ENCODE measurements around the gene SPATA31E1.
A peak's percentile ranks its signal among the peaks of the same experiment; 100 is the strongest.
"Not testable (repeated sequence)": the region's sequence is repeated elsewhere in the genome, so short reads cannot be mapped to it uniquely, and the experiment has no call there.

Gene SPATA31E1

DNA sequence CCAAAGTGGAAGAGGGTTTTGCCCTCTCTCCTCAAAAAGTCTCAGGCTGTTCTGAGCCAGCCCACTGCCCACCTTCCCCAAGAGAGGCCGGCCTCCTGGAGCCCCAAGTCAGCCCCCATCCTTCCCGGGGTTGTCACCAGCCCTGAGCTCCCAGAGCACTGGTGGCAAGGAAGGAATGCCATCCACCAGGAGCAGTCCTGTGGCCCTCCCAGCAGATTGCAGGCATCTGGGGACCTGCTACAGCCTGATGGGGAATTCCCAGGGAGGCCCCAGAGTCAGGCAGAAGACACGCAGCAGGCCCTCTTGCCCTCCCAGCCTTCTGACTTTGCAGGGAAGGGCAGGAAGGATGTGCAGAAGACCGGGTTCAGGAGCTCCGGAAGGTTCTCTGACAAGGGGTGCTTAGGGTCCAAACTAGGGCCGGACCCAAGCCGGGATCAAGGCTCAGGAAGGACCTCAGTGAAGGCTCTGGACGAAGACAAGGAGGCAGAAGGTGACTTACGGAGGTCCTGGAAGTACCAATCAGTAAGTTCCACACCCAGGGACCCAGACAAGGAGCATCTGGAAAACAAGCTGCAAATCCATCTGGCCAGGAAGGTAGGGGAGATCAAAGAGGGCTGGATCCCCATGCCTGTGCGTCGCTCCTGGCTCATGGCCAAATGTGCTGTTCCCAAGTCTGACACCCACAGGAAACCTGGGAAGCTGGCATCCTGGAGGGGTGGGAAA lies 3.7 kb downstream of the SPATA31E1 start:
- DNase-seq: no peak

DNA sequence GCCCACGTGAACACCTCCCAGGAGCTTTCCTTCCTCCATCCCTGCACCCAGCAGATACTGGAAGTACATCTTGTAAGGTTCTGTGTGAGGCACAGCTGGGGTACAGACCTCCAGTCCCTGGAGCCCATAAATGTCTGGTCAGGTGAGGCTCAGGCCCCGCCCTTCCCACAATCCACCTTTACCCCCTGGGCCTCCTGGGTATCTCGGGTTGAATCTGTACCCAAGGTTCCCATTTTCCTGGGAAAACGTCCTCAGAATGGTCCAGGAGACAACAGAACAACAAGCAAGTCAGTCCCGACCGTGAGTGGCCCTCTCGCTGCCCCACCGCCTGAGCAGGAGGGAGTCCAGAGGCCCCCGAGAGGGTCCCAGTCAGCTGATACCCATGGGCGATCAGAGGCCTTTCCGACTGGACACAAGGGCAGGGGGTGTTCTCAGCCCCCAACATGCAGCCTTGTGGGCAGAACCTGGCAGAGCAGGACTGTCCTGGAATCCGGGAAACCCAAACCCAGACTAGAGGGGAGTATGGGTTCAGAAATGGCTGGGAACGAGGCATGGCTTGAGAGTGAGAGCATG lies 4.3 kb downstream of the SPATA31E1 start:
- no peak for DNase-seq

GRCh38 chr9:87887661-87888480 lies 5.2 kb downstream of the SPATA31E1 start:
- no peak for DNase-seq

DNA sequence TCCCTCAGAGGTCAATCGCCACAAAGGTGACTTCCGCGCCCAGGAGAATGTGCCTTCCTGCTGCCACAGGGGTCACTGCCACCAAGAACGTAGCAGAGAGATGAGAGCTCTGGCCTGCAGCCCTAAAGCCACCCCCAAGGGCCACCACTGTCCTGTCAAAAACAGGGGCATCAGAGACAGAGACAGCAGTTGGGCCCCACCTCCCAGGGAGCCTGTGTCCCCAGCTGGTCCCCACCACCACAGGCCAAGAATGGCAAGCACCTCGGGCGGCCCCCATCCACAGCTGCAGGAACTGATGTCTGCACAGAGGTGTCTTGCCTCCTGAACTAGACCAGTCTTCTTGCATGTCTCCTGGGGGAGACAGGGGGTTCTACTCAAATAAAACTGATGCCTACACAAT lies 5.8 kb downstream of the SPATA31E1 start:
- no peak for DNase-seq

DNA sequence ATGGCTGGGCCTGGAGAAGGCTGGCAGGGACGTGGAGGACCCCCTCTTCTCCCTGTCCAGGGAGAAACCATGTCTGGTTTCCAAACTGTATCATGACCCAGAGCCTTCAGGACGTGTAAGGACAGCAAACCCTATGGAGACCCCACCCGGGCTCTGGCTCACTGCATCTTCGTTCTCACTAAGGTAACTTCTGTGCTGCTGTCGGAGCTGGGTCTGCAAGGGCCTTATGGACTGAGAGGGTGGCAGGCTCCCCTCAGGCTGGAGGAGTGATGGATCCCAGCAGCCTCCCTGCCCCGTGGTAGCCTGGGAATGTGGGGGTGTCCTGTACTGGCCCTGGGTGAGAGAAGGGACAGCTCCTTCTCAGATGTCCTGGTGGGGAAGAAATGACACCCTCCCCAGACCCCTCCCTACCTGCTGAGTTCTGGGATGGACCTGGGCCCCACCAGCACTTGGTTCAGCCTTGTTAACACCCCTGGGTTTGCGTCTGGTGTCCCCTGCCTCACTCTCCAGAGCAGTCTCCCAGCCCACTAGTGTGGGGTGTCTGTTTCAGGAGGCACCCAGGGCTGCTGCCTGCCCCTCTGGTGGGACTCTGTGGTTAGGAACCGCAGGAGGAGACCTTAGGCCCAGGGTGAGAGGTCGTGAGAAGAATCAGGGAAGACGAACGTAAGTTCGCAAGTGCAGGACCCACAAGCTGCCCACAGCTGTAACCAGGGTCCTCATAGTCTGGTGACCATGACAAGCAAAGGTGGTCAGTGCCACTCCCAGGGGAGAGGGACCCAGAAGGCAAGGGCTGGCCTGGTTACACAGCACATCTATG lies 6.6 kb downstream of the SPATA31E1 start:
- no peak for DNase-seq

GRCh38 chr9:87889882-87890252 lies 7.2 kb downstream of the SPATA31E1 start:
- no peak for DNase-seq

GRCh38 chr9:87890837-87891236 lies 8.2 kb downstream of the SPATA31E1 start:
- no peak for DNase-seq

- no peak for DNase-seq
Measured at GRCh38 chr9:87891754-87892153, 9.1 kb downstream of the SPATA31E1 start.

GRCh38 chr9:87892956-87893355 lies 10.3 kb downstream of the SPATA31E1 start:
- DNase-seq: no peak

- no peak for DNase-seq
Measured at GRCh38 chr9:87894998-87895625, 12.4 kb downstream of the SPATA31E1 start.

DNA sequence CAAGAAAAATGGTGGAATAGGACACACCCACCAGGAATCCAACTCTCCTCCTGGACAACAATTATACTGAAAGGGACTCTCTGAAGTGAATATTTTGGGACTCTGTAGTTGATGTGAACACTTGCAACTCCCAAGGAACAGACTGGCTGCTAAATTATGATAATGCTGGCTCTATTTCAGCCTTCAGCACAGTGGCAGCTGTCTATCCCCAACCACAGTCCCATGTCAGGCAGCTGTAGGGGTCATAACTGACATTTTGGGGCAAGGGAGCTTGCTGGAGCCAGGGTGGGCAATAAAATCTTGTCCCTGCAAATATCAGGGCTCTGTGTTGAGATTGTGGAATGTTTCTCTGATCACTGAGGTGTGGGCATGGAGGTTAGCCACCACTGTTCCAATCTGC lies 14.2 kb downstream of the SPATA31E1 start:
- DNase-seq: no peak

DNA sequence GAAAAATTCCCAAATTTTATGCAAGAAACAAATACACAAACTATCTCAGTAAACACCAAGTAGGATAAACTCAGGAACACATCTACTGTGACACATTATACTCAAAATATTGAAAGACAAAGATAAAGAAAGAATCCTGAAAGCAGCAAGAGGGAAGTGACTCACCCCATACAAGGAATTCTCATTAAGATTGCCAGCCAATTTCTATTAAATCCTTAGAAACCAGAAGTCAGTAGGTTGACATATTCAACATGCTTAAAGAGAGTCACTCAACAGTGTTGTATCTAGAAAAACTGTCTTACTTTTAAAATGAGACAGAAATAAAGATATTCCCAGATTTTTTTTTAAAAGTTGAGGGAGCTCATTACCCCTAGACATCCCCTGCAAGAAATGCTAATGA lies 15.5 kb downstream of the SPATA31E1 start:
- DNase-seq: no peak

DNA sequence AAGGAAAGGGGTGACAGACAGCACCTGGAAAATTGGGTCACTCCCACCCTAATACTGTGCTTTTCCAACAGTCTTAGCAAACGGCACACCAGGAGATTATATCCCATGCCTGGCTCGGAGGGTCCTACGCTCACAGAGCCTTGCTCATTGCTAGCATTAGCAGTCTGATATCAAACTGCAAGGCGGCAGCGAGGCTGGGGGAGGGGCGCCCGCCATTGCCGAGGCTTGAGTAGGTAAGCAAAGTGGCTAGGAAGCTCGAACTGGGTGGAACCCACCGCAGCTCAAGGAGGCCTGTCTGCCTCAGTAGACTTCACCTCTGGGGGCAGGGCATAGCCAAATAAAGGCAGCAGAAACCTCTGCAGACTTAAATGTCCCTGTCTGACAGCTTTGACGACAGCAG lies 19.7 kb downstream of the SPATA31E1 start:
- not testable (repeated sequence) for DNase-seq

GRCh38 chr9:87909310-87910041 lies 26.8 kb downstream of the SPATA31E1 start:
- DNase-seq: no peak

- DNase-seq: no peak
Measured at GRCh38 chr9:87910821-87911220, 28.1 kb downstream of the SPATA31E1 start.

DNA sequence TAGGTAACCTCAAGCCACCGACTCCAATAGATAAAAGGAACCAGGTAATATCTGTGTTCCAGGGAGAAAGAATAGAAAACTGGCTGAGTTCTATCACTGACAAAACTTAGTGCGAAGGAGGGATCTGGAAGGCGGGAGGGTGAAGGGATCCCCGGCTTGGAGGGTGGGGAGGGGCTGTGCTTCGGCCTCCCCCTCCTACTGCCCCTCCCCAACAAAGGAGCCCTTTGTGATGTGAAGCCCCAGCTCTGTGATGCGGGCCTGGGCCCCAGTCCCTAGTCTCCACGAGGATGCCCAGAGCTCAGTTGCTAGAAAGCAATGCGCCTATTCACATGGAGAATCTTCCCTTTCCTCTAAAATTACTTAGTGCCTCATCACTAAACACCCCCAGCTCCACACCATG lies 35.0 kb downstream of the SPATA31E1 start, which contains the start of gene SPATA31C1:
Gene SPATA31C1 (plus strand): TSS at position 301 of the 400 bp plus-strand sequence.
- not testable (repeated sequence) for DNase-seq

DNA sequence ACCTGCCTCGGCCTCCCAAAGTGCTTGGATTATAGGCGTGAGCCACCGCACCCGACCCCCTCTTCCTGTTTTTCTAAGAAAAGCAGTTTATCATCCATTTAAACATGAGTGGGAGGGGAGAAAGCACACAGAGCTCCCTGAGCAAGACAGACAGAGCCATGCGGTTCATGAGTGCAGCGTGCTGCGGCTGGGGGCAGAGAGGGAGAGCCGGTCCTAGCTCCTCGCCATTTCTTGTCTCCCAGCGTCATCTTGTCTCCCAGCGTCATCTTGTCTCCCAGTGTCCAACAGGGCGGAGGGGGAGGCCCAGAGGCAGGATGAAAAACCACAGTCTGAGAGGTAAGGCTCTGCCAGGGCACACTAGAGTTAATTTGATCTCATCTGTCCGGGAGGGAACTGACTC lies 36.3 kb downstream of the SPATA31E1 start:
- peak; percentile 28 for DNase-seq

DNA sequence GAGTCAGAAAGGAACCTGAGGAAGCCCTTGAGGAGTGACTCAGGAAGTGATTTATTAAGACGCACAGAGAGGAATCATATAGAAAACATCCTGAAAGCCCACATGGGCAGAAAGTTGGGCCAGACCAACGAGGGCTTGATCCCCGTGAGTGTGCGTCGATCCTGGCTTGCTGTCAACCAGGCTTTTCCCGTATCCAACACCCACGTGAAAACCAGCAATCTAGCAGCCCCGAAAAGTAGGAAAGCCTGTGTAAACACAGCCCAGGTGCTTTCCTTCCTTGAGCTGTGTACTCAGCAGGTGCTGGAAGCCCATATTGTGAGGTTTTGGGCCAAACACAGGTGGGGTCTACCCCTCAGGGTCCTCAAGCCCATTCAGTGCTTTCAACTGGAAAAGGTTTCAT lies 38.9 kb downstream of the SPATA31E1 start:
- DNase-seq: not testable (repeated sequence)

DNA sequence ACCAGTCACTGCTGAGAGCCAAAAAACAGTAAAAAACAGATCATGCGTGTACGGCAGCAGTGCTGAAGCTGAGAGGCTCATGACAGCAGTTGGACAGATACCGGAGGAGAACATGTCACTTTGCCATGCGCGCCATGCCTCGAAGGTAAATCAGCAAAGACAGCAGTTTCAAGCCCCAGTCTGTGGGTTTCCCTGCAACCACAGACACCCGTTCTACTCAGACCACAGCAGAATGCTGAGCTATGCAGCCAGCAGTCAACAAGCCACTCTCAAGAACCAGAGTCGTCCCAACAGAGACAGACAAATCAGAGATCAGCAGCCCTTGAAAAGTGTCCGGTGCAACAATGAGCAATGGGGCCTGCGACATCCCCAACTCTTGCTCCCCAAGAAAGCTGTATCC lies 40.3 kb downstream of the SPATA31E1 start:
- not testable (repeated sequence) for DNase-seq

DNA sequence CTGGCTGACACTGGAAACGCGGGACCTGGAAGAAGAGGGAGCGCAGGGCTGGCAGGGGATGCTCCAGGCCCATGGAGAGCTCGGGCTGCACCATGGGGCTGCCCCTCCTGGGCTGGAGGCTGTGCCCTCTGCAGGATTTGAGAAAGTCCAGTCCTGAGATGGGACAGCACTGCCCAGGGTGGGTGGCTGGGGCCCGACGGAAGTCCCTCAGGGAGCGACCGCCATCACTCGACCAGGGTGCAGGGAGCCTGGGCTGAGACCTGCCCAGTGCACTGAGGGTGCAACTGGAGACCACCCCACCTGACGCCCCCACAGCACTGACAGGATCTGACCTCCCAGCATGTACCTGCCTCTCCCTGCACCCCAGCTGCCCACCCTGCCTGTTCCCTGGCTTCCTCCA lies 42.2 kb downstream of the SPATA31E1 start:
- DNase-seq: not testable (repeated sequence)

GRCh38 chr9:87929152-87929551 lies 46.5 kb downstream of the SPATA31E1 start:
- not testable (repeated sequence) for DNase-seq

Measured in right kidney (tissue), 1 donor.